OCI-LY7 (cell line): Measurements from ENCODE around the gene HSF2BP.
"Not testable (repeated sequence)": the region's sequence is repeated elsewhere in the genome, so short reads cannot be mapped to it uniquely, and the experiment has no call there.

Source experiments
- EZH2phosphoT487 ChIP-seq: fragments of 200-600 bp; sonication (generic); IDR thresholded peaks from 2 replicates; pipeline ENCODE4 v1.6.1; 2018; ENCODE audit warnings: low read depth, borderline replicate concordance, mild to moderate bottlenecking, mixed run types, antibody characterized with exemption, low read length, moderate library complexity, mixed read lengths
- TF ChIP-seq, protein P1 (sequence below): fragments of 200-600 bp; sonication (generic); conservative IDR thresholded peaks from 2 replicates; pipeline ENCODE4 v1.5.1; 2014; ENCODE audit warnings: mild to moderate bottlenecking, antibody characterized with exemption, low read length, moderate library complexity, mixed read lengths

- TF ChIP-seq, protein P1, sequence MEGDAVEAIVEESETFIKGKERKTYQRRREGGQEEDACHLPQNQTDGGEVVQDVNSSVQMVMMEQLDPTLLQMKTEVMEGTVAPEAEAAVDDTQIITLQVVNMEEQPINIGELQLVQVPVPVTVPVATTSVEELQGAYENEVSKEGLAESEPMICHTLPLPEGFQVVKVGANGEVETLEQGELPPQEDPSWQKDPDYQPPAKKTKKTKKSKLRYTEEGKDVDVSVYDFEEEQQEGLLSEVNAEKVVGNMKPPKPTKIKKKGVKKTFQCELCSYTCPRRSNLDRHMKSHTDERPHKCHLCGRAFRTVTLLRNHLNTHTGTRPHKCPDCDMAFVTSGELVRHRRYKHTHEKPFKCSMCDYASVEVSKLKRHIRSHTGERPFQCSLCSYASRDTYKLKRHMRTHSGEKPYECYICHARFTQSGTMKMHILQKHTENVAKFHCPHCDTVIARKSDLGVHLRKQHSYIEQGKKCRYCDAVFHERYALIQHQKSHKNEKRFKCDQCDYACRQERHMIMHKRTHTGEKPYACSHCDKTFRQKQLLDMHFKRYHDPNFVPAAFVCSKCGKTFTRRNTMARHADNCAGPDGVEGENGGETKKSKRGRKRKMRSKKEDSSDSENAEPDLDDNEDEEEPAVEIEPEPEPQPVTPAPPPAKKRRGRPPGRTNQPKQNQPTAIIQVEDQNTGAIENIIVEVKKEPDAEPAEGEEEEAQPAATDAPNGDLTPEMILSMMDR, result not testable (repeated sequence)
- not testable (repeated sequence) for TF ChIP-seq EZH2phosphoT487
These were observed 136.7 kb downstream of the HSF2BP start for GRCh38 chr21:43522495-43523131.
